Left lung (tissue), 10 donors: ENCODE measurements around the gene TSHZ2. TPM values are rescaled to one million over a fixed set of nuclear protein-coding genes. Genes with fewer than 3 reads are reported as not detected.
"Not testable (repeated sequence)": the region's sequence is repeated elsewhere in the genome, so short reads cannot be mapped to it uniquely, and the experiment has no call there.

ENCODE experiments used
- ATAC-seq: fragments of 200-7000 bp; cut with Tn5 transposase; one replicate; pipeline ENCODE4 v1.9.1; 2020; ENCODE audit warnings: moderate library complexity
- DNase-seq, 4 donors: peaks; one replicate each; pipeline ENCODE4 v3.0.0-alpha.2; 2013 to 2020
- H3K27ac ChIP-seq, 2 donors: fragments of 200-600 bp; sonication (generic) in 1 of 2; one replicate each; pipeline versions ENCODE4 v1.5.0 to v1.8.0; 2020 to 2021
- H3K27me3 ChIP-seq, 2 donors: fragments of 200-600 bp; sonication (generic) in 1 of 2; one replicate each; pipeline versions ENCODE4 v1.5.0 to v1.8.0; 2020 to 2021
- H3K36me3 ChIP-seq, 2 donors: fragments of 200-600 bp; sonication (generic) in 1 of 2; one replicate each; pipeline versions ENCODE4 v1.5.0 to v1.8.0; 2020 to 2021
- H3K4me1 ChIP-seq, 2 donors: fragments of 200-600 bp; one replicate each; pipeline ENCODE4 v1.8.0; 2021
- H3K4me3 ChIP-seq, 2 donors: fragments of 200-600 bp; sonication (generic) in 1 of 2; one replicate each; pipeline versions ENCODE4 v1.5.0 to v1.8.0; 2020 to 2021; ENCODE audit warnings: mild to moderate bottlenecking in 1 of 2
- H3K9me3 ChIP-seq, 2 donors: fragments of 200-600 bp; sonication (generic) in 1 of 2; one replicate each; pipeline versions ENCODE4 v1.5.0 to v1.8.0; 2020 to 2021
- intact Hi-C, 2 donors: fragments of 100-400 bp; cut with DNase I; formaldehyde crosslinking; loops; one replicate each; pipeline versions ENCODE4 v1.11.2 to v1.14.2; 2022
- polyA plus RNA-seq, 6 donors: library from polyadenylated mRNA; unstranded; fragments of 120-200 nt; gene quantifications; one replicate each; pipeline ENCODE4 v1.2.1, GENCODE V29; 2013; ENCODE audit not compliant: insufficient read length in 6 of 6
- total RNA-seq, 2 donors: library from RNA; stranded (reverse); fragmentation: NEBNext Ultra II Directional; extraction: Animal tissue kit (Norgen Biotek cat#: 25700); gene quantifications; one replicate each; pipeline ENCODE4 v1.2.1, GENCODE V29; 2021
- TF ChIP-seq, protein P1 (sequence below), 2 donors: fragments of 200-600 bp; sonication (generic) in 1 of 2; IDR thresholded peaks; one replicate each; pipeline versions ENCODE4 v1.5.0 to v1.8.0; 2021; ENCODE audit warnings: antibody characterized with exemption in 2 of 2
- donor health status: DM: no; HTN: yes; CAD: no.
- donor health status: DM: no; HTN: no; CAD: no.

The TSHZ2 gene
- total and polyA plus RNA-seq, 8 donors: 7.6 to 20.7 (median 13.9) TPM

DNA sequence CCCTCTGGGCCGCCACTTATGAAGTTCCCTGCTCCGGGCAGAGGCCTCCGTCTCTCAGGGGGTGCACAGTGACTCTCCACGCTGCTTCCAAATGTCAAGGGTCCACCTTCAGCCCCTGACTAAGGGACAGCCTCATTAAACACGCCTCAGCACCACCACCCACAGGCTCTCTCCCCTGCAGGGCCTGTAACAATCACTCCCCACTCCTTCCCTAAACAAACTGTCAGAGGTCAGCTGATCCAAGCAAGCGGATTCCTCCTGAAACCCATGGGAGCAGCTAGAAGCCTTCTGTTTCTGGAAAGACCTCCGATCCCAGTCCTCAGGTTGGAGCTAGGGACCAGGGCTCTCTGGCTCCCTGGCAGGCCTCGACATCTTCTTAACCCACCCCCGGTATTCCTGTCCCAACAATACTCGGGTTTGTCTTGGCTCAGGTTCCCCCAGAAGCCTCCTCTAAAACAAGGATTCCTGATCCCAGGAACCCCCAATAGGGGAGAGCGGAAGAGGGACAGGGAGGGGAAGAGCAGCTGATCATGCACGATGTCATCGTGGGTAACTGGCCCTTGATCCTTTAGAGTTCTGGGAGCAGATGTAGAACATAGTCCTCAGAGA, 440.5 kb downstream of the TSHZ2 start:
- peaks cover 0 to 11% of the 10 kb centered on the region in 2 donors for H3K27me3 ChIP-seq
- no peak overlapping the region for H3K4me3 ChIP-seq
- TF ChIP-seq, protein P1, sequence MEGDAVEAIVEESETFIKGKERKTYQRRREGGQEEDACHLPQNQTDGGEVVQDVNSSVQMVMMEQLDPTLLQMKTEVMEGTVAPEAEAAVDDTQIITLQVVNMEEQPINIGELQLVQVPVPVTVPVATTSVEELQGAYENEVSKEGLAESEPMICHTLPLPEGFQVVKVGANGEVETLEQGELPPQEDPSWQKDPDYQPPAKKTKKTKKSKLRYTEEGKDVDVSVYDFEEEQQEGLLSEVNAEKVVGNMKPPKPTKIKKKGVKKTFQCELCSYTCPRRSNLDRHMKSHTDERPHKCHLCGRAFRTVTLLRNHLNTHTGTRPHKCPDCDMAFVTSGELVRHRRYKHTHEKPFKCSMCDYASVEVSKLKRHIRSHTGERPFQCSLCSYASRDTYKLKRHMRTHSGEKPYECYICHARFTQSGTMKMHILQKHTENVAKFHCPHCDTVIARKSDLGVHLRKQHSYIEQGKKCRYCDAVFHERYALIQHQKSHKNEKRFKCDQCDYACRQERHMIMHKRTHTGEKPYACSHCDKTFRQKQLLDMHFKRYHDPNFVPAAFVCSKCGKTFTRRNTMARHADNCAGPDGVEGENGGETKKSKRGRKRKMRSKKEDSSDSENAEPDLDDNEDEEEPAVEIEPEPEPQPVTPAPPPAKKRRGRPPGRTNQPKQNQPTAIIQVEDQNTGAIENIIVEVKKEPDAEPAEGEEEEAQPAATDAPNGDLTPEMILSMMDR (IDR thresholded peaks at IDR 0.05): no peak
- no peaks in the 10 kb centered on the region for H3K36me3 ChIP-seq
- no peaks in the 10 kb centered on the region for H3K9me3 ChIP-seq
- DNase-seq (no peak), ATAC-seq (no peak)
- H3K4me1 ChIP-seq: peaks cover 0 to 12% of the 10 kb centered on the region in 2 donors
- H3K27ac ChIP-seq: no peak overlapping the region
- intact Hi-C loops: no loop called here

- peak; percentile 46 for ATAC-seq
- peak in 3 of 4 donors; percentile 39 to 83 (median 44) for DNase-seq
- H3K27me3 ChIP-seq: peaks cover 0 to 11% of the 10 kb centered on the region in 2 donors
- H3K36me3 ChIP-seq: no peaks in the 10 kb centered on the region
- H3K4me1 ChIP-seq: peaks cover 0 to 12% of the 10 kb centered on the region in 2 donors
- no peak overlapping the region for H3K27ac ChIP-seq
- intact Hi-C loops: no loop called here
- H3K4me3 ChIP-seq: no peak overlapping the region
- no peaks in the 10 kb centered on the region for H3K9me3 ChIP-seq
- TF ChIP-seq, protein P1 (IDR thresholded peaks at IDR 0.05): peak in 1 of 2 donors; percentile 23
Measured at GRCh38 chr20:53413186-53413631, 441.1 kb downstream of the TSHZ2 start.

DNA sequence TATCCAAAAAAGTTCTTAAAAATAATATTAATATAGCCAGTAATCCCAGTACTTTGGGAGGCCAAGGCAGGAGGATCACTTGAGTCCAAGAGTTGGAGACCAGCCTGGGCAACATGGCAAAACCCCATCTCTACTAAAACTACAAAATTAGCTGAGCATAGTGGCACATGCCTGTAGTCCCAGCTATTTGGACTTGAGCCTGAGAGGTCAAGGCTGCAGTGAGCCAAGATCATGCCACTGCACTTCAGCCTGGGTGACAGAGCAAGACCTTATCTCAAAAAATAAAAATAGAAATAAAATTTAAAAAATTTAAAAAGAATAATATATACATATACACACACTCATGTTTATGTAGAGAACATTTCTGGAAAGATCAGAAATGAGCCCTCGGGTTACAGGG, 441.7 kb downstream of the TSHZ2 start:
- H3K9me3 ChIP-seq, ATAC-seq, H3K4me1 ChIP-seq, H3K27ac ChIP-seq, DNase-seq, H3K4me3 ChIP-seq, H3K36me3 ChIP-seq, intact Hi-C loops: not testable (repeated sequence)
- H3K27me3 ChIP-seq: peaks cover 0 to 11% of the 10 kb centered on the region in 2 donors

DNA sequence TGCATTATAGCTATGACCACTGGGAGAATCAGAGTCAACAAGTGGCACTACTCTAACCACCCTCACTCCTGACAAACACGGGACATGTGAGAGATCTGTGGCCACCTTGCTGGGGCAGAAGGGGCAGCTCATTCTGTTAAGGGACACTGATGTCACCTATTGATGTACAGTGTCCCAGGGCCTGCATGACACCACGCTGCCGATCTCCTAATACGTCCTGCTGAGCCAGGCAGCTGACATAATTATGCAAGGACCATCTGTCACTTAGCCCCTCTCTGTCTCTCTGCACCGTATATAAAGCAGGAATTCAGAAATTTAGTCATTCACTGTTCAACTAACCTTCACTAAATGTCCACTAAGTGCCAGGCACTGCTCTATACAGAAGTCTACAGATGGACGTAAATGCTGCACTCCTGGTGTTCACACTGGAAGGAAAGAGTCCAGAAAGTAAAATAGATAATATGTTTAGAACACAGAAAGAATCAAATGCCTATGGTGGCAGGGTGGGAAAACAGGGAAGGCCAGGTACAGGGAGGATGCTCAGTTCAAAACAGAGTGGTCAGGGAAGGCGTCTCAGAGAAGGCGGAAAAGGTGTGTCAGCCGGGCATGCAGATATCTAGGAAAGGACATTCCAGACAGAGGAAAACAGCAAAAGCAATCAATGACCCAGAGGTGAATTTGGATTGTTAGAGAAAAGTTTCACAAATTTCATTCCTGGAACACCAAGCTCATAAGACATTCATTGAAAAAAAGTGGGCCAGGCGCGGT, 447.7 kb downstream of the TSHZ2 start:
- DNase-seq (no peak), ATAC-seq (no peak)
- intact Hi-C loops: no loop called here
- TF ChIP-seq, protein P1 (IDR thresholded peaks at IDR 0.05): no peak
- H3K9me3 ChIP-seq: peaks cover 0 to 2% of the 10 kb centered on the region in 2 donors
- no peaks in the 10 kb centered on the region for H3K4me1 ChIP-seq
- H3K4me3 ChIP-seq: no peak overlapping the region
- no peaks in the 10 kb centered on the region for H3K36me3 ChIP-seq
- H3K27ac ChIP-seq: no peak overlapping the region
- H3K27me3 ChIP-seq: no peaks in the 10 kb centered on the region

DNA sequence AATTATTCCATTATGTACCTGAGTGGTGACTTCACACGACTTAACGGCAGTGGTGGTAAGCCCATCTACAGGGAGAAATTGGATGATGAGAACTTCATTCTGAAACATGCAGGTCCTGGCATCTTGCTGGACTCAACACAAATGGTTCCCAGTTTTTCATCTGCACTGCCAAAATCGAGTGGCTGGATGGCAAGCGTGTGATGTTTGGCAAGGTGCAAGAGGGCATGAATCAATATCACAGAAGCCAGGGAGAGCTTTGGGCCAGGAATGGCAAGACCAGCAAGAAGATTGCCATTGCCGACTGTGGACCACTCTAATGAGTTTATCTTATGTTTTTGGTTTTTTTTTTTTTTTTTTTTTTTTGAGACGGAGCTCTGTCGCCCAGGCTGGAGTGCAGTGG, 449.2 kb downstream of the TSHZ2 start:
- DNase-seq (no peak), ATAC-seq (no peak)
- intact Hi-C loops: no loop called here
- TF ChIP-seq, protein P1 (IDR thresholded peaks at IDR 0.05): no peak
- Histone ChIP-seq H3K4me1 (no peaks in the 10 kb centered on the region), H3K9me3 (peaks cover 0 to 2% of the 10 kb centered on the region in 2 donors), H3K4me3 (no peak overlapping the region), H3K36me3 (no peaks in the 10 kb centered on the region), H3K27me3 (no peaks in the 10 kb centered on the region), H3K27ac (no peak overlapping the region)
